ENCODE measurements around the gene UNC13B.
"Not testable (repeated sequence)": the region's sequence is repeated elsewhere in the genome, so short reads cannot be mapped to it uniquely, and the experiment has no call there.

The UNC13B gene

DNA sequence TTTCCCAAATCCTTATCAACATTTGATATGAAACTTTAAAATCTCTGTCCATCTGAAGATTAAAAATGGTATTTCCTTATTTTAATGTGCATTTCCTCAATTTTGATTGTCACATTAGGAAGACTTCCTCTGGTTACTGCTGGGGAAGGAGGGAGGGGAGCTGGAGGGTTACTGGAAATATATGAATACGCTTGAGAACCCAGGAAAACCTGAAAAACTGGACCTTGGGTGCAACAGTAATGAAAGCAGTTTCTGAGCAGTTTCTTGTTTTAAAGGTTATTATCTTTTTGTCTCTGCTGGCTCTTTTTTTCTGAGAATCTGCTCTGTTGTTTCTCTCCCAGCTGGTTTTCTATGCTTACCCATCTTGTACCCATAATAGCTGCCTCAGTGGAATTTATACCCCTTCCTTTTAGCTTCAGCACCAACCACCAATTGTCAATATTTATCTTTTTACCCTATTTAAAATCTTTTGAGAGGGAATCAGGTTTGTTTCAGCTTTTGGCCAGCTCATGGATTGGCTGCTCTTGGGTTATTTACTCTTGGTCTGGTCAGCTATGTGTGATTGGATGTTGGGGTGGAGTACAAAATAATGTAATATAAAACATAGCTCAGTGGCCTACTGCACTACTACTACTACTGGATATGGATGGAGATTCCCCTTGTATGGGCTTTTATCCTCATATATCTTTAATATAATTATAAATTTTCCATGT is 67.4 kb downstream of the UNC13B start:
- no peak for DNase-seq

- DNase-seq, result no peak
Observed at GRCh38 chr9:35229779-35230143, 68.0 kb downstream of the UNC13B start.

GRCh38 chr9:35232867-35233544 is 71.2 kb downstream of the UNC13B start:
- DNase-seq, result no peak

GRCh38 chr9:35236692-35237091 is 74.9 kb downstream of the UNC13B start:
- DNase-seq, result no peak

DNA sequence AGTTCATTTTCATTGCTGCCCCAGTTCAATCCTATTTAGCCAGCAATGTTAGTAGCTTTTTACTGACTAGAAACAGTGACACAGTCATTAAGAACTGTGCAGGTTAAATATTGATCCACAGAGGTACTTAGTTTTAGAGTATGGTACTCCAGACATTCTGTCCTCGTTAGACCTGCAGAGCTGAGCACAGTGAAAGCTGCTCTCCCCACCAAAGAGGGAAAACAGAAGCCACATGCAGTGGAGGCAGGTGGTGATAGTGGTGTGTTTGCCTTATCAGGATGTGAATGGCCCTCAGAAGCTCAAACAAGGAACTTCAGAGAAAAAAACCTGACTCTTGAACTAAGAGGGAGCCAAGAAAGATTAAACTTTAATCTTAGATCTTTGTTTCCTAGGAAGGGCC is 75.5 kb downstream of the UNC13B start:
- DNase-seq, result peak; percentile 47

DNA sequence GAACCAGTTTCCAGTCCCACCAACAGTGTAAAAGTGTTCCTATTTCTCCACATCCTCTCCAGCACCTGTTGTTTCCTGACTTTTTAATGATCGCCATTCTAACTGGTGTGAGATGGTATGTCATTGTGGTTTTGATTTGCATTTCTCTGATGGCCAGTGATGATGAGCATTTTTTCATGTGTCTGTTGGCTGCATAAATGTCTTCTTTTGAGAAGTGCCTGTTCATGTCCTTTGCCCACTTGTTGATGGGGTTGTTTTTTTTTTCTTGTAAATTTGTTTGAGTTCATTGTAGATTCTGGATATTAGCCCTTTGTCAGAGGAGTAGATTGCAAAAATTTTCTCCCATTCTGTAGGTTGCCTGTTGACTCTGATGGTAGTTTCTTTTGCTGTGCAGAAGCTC is 84.1 kb downstream of the UNC13B start:
- DNase-seq, result not testable (repeated sequence)

DNA sequence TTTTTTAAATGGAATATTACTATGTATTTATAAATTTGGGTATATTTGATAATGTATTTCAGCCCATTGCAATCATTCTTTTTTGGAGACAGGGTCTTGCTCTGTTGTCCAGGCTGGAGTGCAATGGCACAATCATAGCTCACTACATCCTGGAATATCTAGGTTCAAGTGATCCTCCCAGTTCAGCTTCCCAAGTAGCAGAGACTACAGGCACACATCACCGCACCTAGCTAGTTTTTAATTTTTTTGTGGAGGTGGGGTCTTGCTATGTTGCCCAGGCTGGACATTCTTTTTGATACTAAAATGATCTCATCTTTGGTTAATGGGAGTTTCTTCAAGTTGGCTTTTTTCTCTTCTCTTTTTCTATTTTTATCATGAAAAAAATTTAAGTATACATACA is 91.3 kb downstream of the UNC13B start:
- DNase-seq, result no peak

GRCh38 chr9:35254237-35254636 is 92.4 kb downstream of the UNC13B start:
- DNase-seq, result peak; percentile 37

GRCh38 chr9:35254984-35255857 is 93.4 kb downstream of the UNC13B start:
- no peak for DNase-seq

DNA sequence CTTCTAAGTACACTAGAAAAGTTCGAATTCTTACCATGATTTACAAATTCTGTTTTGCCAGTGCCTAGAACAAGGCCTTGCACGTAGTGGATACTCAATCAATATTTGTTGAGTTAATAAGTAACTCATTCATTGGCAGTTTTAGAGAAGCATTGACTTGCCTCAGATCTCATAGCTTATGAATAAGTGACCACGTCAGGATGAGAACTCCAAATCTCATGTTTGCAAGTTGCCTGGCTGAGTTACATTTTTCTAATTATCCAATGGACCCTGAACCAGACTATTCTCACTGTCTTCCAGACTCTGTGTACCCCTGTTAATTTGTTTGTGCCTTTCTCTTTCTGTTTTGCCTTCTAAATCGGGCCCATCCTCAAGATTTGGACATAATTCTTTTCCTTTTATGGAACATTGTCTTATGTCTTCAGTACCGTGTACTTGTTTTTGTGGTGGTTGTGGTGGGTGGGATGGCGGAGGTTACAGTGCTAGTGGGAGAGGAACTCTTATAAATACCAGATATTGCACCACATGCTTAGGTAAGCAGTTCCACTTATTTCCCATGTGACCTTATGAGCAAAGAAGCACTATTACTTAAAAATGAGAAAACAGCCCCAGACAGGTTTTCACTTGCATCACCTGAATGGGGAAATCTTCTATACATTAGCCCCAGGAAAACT is 96.3 kb downstream of the UNC13B start:
- no peak for DNase-seq

- no peak for DNase-seq
Observed at GRCh38 chr9:35258660-35259474, 97.1 kb downstream of the UNC13B start.

GRCh38 chr9:35260186-35260585 is 98.4 kb downstream of the UNC13B start:
- DNase-seq, result no peak

- no peak for DNase-seq
Observed at GRCh38 chr9:35262064-35262463, 100.3 kb downstream of the UNC13B start.

DNA sequence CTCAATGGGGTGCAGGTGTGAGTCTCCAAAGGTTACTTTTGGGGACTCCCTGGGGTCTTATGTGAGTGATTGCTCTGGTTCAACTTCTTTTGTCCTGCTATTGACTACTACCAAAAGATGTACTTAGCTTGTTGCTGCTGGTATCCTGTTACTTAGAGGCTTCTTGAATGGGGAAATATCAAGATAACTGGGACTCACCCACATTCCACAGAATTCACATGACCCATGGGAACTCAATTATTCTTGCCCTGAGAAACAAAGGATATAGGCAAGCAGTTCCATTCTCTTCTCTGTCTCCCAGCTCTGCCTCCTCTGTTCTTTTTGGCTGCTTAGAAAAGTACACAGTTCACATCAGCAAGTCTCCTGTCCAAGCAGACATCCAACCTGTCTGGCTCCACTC is 105.9 kb downstream of the UNC13B start:
- DNase-seq, result no peak

DNA sequence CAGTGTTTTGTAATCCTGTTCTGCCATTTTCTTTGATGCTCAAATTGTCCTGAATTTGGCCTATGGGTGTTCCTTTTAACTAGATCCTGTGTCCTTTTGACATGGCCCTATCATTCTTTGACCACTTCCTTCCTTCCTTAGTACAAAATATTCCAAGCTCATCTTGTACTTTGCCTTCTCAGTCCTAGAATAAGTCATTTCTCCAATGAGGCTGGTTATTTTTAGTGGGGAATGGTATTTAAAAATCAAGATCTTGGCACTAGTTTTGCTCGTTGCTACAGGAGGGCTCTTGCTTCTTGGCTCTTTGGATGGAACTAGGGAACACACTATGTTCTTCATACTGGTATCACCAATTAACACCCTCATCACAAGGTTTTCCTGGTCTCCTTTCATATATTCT is 108.1 kb downstream of the UNC13B start:
- DNase-seq, result no peak

GRCh38 chr9:35271637-35272036 is 109.8 kb downstream of the UNC13B start:
- no peak for DNase-seq

DNA sequence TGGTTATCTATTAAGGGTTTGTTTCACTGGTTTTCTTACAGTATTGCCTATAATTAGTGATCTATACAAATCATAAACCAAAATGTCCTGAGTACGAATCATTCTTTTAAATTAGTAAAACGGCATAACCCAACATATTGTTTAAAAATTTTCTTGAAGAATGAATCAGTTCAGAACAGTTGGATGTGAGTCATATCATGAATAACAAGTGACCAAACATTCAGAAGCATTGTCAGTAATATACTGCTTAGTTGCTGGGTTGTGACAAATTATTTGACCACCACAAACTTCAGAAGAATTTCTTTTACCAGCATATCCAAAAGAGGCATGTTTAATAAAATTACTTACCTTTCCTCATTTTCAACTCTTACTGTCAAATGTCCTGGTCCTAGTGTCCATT is 111.2 kb downstream of the UNC13B start:
- no peak for DNase-seq

- DNase-seq, result no peak
Observed at GRCh38 chr9:35273591-35273990, 111.8 kb downstream of the UNC13B start.

- no peak for DNase-seq
Observed at GRCh38 chr9:35274993-35275392, 113.2 kb downstream of the UNC13B start.

DNA sequence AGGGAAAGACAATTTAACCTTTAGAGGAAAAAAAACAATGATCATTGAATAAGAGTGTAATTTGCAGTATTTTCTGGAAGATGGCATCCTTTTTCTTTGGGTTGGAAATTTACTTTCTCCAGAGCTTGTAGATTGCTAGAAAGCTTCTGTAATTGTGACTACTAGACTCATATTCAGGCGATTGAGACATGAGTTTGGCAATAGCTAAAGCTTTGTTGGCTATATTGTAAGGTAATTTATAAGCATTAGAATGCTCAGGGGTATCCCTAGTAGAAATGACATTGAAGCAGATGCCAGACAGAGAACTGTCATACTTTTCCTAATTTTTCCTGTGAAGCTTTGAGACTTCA is 115.3 kb downstream of the UNC13B start:
- no peak for DNase-seq

- no peak for DNase-seq
Observed at GRCh38 chr9:35277628-35278359, 116.0 kb downstream of the UNC13B start.

- DNase-seq, result no peak
Observed at GRCh38 chr9:35279946-35280345, 118.1 kb downstream of the UNC13B start.
